ENCODE results near the gene PROSER3. TPM values are rescaled to one million over a fixed set of nuclear protein-coding genes. Genes with fewer than 3 reads are reported as not detected.
A peak's percentile ranks its signal among the peaks of the same experiment; 100 is the strongest.

The PROSER3 gene
- total RNA-seq, 1 donor from 2014 or later: 41.7 TPM

GRCh38 chr19:35796645-35797542 is 38.9 kb downstream of the PROSER3 start:
- no peaks in the 10 kb centered on the region for H3K36me3 Mint-ChIP-seq (ENCODE audit: unreplicated experiment)
- H3K4me3 Mint-ChIP-seq (ENCODE audit: unreplicated experiment): peak overlapping the region; percentile 14
- no peak overlapping the region for H3K27ac Mint-ChIP-seq (ENCODE audit: unreplicated experiment)
- no peak for TF ChIP-seq CTCF (IDR thresholded peaks at IDR 0.05; ENCODE audit: partially characterized antibody, unreplicated experiment)
- DNase-seq: no peak
- H3K27me3 Mint-ChIP-seq (ENCODE audit: unreplicated experiment): peaks cover 16% of the 10 kb centered on the region
- no peaks in the 10 kb centered on the region for H3K4me1 Mint-ChIP-seq (ENCODE audit: low read depth, unreplicated experiment)
- no peaks in the 10 kb centered on the region for H3K9me3 Mint-ChIP-seq (ENCODE audit: unreplicated experiment)

- Mint-ChIP-seq H3K4me3 (ENCODE audit: unreplicated experiment) (no peak overlapping the region), H3K36me3 (ENCODE audit: unreplicated experiment) (no peaks in the 10 kb centered on the region), H3K4me1 (ENCODE audit: low read depth, unreplicated experiment) (no peaks in the 10 kb centered on the region), H3K9me3 (ENCODE audit: unreplicated experiment) (no peaks in the 10 kb centered on the region), H3K27ac (ENCODE audit: unreplicated experiment) (no peak overlapping the region), H3K27me3 (ENCODE audit: unreplicated experiment) (peaks cover 16% of the 10 kb centered on the region)
- no peak for DNase-seq
- no peak for TF ChIP-seq CTCF (IDR thresholded peaks at IDR 0.05; ENCODE audit: partially characterized antibody, unreplicated experiment)
Observed at GRCh38 chr19:35797663-35798062, 39.7 kb downstream of the PROSER3 start.

- Mint-ChIP-seq H3K27ac (ENCODE audit: unreplicated experiment) (no peak overlapping the region), H3K36me3 (ENCODE audit: unreplicated experiment) (no peaks in the 10 kb centered on the region), H3K4me3 (ENCODE audit: unreplicated experiment) (no peak overlapping the region), H3K9me3 (ENCODE audit: unreplicated experiment) (peaks cover 2% of the 10 kb centered on the region), H3K4me1 (ENCODE audit: low read depth, unreplicated experiment) (no peaks in the 10 kb centered on the region), H3K27me3 (ENCODE audit: unreplicated experiment) (peaks cover 8% of the 10 kb centered on the region)
- TF ChIP-seq CTCF (IDR thresholded peaks at IDR 0.05; ENCODE audit: partially characterized antibody, unreplicated experiment): no peak
- no peak for DNase-seq
Observed at GRCh38 chr19:35801828-35802227, 43.9 kb downstream of the PROSER3 start.

GRCh38 chr19:35805526-35806102 is 47.6 kb downstream of the PROSER3 start:
- Mint-ChIP-seq H3K4me3 (ENCODE audit: unreplicated experiment) (no peak overlapping the region), H3K36me3 (ENCODE audit: unreplicated experiment) (no peaks in the 10 kb centered on the region), H3K27ac (ENCODE audit: unreplicated experiment) (no peak overlapping the region), H3K9me3 (ENCODE audit: unreplicated experiment) (peaks cover 2% of the 10 kb centered on the region), H3K27me3 (ENCODE audit: unreplicated experiment) (no peaks in the 10 kb centered on the region), H3K4me1 (ENCODE audit: low read depth, unreplicated experiment) (no peaks in the 10 kb centered on the region)
- no peak for DNase-seq
- no peak for TF ChIP-seq CTCF (IDR thresholded peaks at IDR 0.05; ENCODE audit: partially characterized antibody, unreplicated experiment)

- Mint-ChIP-seq H3K27me3 (ENCODE audit: unreplicated experiment) (no peaks in the 10 kb centered on the region), H3K4me1 (ENCODE audit: low read depth, unreplicated experiment) (no peaks in the 10 kb centered on the region), H3K9me3 (ENCODE audit: unreplicated experiment) (peaks cover 2% of the 10 kb centered on the region), H3K27ac (ENCODE audit: unreplicated experiment) (no peak overlapping the region), H3K4me3 (ENCODE audit: unreplicated experiment) (no peak overlapping the region), H3K36me3 (ENCODE audit: unreplicated experiment) (no peaks in the 10 kb centered on the region)
- DNase-seq: no peak
- no peak for TF ChIP-seq CTCF (IDR thresholded peaks at IDR 0.05; ENCODE audit: partially characterized antibody, unreplicated experiment)
Observed at GRCh38 chr19:35806597-35806996, 48.6 kb downstream of the PROSER3 start.

Data from glutamatergic neuron (in vitro differentiated cells).